ENCODE measurements around the gene IL22RA1. TPM values are rescaled to one million over a fixed set of nuclear protein-coding genes. Genes with fewer than 3 reads are reported as not detected.
A peak's percentile ranks its signal among the peaks of the same experiment; 100 is the strongest.

Gene IL22RA1
- total and polyA plus RNA-seq, 2 donors from 2014 or later: 1.4 TPM

DNA sequence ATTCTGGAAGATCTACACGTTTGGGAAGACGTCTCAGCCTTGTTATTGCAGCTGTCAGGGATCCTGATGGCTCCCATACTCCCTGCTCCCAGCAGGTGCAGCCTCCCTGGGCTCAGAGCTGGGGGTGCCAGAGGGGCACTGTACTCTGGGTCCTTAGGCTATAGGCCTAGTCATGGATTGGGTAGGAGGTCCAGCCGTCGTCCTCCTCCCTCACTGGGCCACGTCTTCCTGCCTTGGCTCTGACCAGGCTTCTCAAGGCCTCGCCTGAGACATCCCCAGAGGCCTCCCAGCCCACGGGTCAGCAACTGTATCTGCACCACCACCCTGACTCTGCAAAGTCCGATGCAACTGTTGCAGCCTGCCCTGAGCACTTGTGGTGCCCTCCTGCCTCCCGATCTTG lies 49.2 kb downstream of the IL22RA1 start:
- no peak for FAIRE-seq
- Histone ChIP-seq H3K9ac (ENCODE audit: low read length in 3 of 3) (no peak overlapping the region), H3K4me3 (ENCODE audit: low read length in 3 of 3) (no peak overlapping the region), H3K4me1 (ENCODE audit: control insufficient read depth in 2 of 3, insufficient read depth in 2 of 3, low read depth in 1 of 3, low read length in 3 of 3) (peaks cover 0 to 5% (median 4%) of the 10 kb centered on the region in 3 donors), H3K9me3 (ENCODE audit: control insufficient read depth in 2 of 3, insufficient read depth in 1 of 3, low read length in 3 of 3) (no peaks in the 10 kb centered on the region), H3K27me3 (ENCODE audit: control insufficient read depth, insufficient read depth, low read length) (no peaks in the 10 kb centered on the region), H3K36me3 (ENCODE audit: control insufficient read depth in 2 of 3, insufficient read depth in 3 of 3, low read length in 3 of 3) (peaks cover 0 to 7% (median 0%) of the 10 kb centered on the region in 3 donors), H3K27ac (ENCODE audit: low read depth in 2 of 2, low read length in 2 of 2) (no peak overlapping the region)
- DNase-seq: peak in 1 of 5 donors; percentile 66
- TF ChIP-seq, protein P1, sequence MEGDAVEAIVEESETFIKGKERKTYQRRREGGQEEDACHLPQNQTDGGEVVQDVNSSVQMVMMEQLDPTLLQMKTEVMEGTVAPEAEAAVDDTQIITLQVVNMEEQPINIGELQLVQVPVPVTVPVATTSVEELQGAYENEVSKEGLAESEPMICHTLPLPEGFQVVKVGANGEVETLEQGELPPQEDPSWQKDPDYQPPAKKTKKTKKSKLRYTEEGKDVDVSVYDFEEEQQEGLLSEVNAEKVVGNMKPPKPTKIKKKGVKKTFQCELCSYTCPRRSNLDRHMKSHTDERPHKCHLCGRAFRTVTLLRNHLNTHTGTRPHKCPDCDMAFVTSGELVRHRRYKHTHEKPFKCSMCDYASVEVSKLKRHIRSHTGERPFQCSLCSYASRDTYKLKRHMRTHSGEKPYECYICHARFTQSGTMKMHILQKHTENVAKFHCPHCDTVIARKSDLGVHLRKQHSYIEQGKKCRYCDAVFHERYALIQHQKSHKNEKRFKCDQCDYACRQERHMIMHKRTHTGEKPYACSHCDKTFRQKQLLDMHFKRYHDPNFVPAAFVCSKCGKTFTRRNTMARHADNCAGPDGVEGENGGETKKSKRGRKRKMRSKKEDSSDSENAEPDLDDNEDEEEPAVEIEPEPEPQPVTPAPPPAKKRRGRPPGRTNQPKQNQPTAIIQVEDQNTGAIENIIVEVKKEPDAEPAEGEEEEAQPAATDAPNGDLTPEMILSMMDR (IDR thresholded peaks at IDR 0.05; ENCODE audit: borderline replicate concordance, extremely low read depth, insufficient read depth): no peak
- intact Hi-C loops (cut with DNase I): no loop called here

DNA sequence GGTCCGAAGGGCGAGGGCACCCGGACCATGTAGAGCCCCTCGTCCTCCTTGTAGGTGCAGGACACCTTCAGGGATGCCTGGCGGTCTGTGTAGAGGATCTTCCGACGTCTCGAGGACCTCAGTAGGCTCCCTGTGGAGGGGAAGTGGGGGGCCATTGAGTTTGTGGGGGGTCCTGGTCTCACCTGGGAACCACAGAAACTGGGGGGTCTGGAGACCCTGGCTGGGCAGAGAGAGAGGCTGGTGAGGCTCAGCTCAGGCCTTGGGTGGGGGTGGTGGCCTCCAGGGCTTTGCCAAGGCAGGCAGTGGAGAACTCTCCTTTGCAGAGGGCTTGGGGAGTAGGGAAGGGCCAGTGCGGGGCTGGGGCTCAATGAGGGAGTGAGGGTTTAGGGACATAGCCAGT lies 50.0 kb downstream of the IL22RA1 start:
- intact Hi-C loops (cut with DNase I): no loop called here
- DNase-seq: peak in 1 of 5 donors; percentile 52
- no peak for FAIRE-seq
- Histone ChIP-seq H3K9me3 (ENCODE audit: control insufficient read depth in 2 of 3, insufficient read depth in 1 of 3, low read length in 3 of 3) (no peaks in the 10 kb centered on the region), H3K36me3 (ENCODE audit: control insufficient read depth in 2 of 3, insufficient read depth in 3 of 3, low read length in 3 of 3) (peaks cover 0 to 7% (median 0%) of the 10 kb centered on the region in 3 donors), H3K27me3 (ENCODE audit: control insufficient read depth, insufficient read depth, low read length) (no peaks in the 10 kb centered on the region), H3K27ac (ENCODE audit: low read depth in 2 of 2, low read length in 2 of 2) (no peak overlapping the region), H3K4me1 (ENCODE audit: control insufficient read depth in 2 of 3, insufficient read depth in 2 of 3, low read depth in 1 of 3, low read length in 3 of 3) (no peaks in the 10 kb centered on the region), H3K9ac (ENCODE audit: low read length in 3 of 3) (no peak overlapping the region), H3K4me3 (ENCODE audit: low read length in 3 of 3) (no peak overlapping the region)
- TF ChIP-seq, protein P1 (IDR thresholded peaks at IDR 0.05; ENCODE audit: borderline replicate concordance, extremely low read depth, insufficient read depth): no peak

DNA sequence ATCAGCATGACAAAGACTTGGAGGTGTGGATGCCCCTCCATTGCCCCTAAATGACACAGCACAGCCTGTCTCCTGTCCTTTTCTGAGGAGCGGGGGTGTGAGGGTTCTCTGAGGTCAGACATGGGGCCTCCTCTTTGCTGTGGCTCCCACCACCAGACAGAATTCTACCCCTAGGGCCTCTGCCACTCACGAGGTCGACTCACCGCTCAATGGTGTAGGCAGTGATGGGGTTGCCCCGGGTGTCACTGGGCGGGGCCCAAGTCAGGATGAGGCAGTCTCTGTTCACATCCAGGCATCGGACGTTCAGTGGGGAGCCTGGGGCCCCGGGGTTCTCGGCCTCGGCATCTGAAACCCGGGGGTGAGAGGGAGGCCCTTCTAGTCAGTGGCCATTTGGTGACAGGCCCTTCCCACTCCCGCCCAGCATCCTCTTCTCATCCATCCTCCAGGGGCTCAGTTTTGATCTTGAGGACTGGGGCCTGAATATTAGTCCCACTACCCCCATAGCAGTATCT lies 50.9 kb downstream of the IL22RA1 start:
- peaks cover 0 to 7% (median 0%) of the 10 kb centered on the region in 3 donors for H3K36me3 ChIP-seq (ENCODE audit: control insufficient read depth in 2 of 3, insufficient read depth in 3 of 3, low read length in 3 of 3)
- no peaks in the 10 kb centered on the region for H3K27me3 ChIP-seq (ENCODE audit: control insufficient read depth, insufficient read depth, low read length)
- no peak overlapping the region for H3K9ac ChIP-seq (ENCODE audit: low read length in 3 of 3)
- no peak for FAIRE-seq
- intact Hi-C loops (cut with DNase I): no loop called here
- H3K27ac ChIP-seq (ENCODE audit: low read depth in 2 of 2, low read length in 2 of 2): no peak overlapping the region
- no peaks in the 10 kb centered on the region for H3K4me1 ChIP-seq (ENCODE audit: control insufficient read depth in 2 of 3, insufficient read depth in 2 of 3, low read depth in 1 of 3, low read length in 3 of 3)
- peak in 1 of 5 donors; percentile 52 for DNase-seq
- TF ChIP-seq, protein P1 (IDR thresholded peaks at IDR 0.05; ENCODE audit: borderline replicate concordance, extremely low read depth, insufficient read depth): no peak
- no peaks in the 10 kb centered on the region for H3K9me3 ChIP-seq (ENCODE audit: control insufficient read depth in 2 of 3, insufficient read depth in 1 of 3, low read length in 3 of 3)
- H3K4me3 ChIP-seq (ENCODE audit: low read length in 3 of 3): no peak overlapping the region

DNA sequence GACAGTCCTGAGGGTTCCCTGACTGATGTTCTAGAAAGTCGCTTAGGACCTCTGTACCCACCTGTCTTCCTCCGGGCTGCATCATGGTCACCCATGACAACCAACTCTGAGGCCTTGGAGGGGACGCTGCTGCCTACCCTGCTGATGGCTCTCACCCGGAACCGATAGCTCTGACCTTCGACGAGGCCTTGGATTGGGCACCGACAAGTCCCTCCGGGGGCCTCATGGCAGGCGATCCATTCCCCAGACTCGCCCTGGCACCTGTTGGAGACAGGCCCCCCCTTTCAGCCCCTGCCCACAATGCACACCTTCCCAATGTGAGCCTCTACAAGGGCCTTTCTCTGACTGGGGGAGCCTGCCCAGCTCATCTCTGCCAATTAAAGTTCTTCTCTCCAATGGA lies 52.2 kb downstream of the IL22RA1 start:
- Histone ChIP-seq H3K9me3 (ENCODE audit: control insufficient read depth in 2 of 3, insufficient read depth in 1 of 3, low read length in 3 of 3) (no peaks in the 10 kb centered on the region), H3K4me1 (ENCODE audit: control insufficient read depth in 2 of 3, insufficient read depth in 2 of 3, low read depth in 1 of 3, low read length in 3 of 3) (no peaks in the 10 kb centered on the region), H3K27ac (ENCODE audit: low read depth in 2 of 2, low read length in 2 of 2) (no peak overlapping the region), H3K27me3 (ENCODE audit: control insufficient read depth, insufficient read depth, low read length) (no peaks in the 10 kb centered on the region), H3K9ac (ENCODE audit: low read length in 3 of 3) (no peak overlapping the region), H3K36me3 (ENCODE audit: control insufficient read depth in 2 of 3, insufficient read depth in 3 of 3, low read length in 3 of 3) (peaks cover 0 to 7% (median 0%) of the 10 kb centered on the region in 3 donors), H3K4me3 (ENCODE audit: low read length in 3 of 3) (no peak overlapping the region)
- TF ChIP-seq, protein P1 (IDR thresholded peaks at IDR 0.05; ENCODE audit: borderline replicate concordance, extremely low read depth, insufficient read depth): no peak
- FAIRE-seq (no peak), DNase-seq (peak in 1 of 5 donors; percentile 53)
- intact Hi-C loops (cut with DNase I): no loop called here
